GM12873 (cell line): Measurements from ENCODE around the gene COL4A2.

Experiments used
- CTCF ChIP-seq: IDR thresholded peaks from 2 replicates; pipeline ENCODE4 v1.5.1; 2012; ENCODE audit warnings: low read depth, mild to moderate bottlenecking, moderate library complexity, low read length, control low read depth; ENCODE audit not compliant: insufficient read depth; ENCODE audit errors: missing control alignments

COL4A2 gene

GRCh38 chr13:110342474-110342873 is 35.4 kb downstream of the COL4A2 start:
- no peak for TF ChIP-seq CTCF

- no peak for TF ChIP-seq CTCF
These were observed 36.3 kb downstream of the COL4A2 start for GRCh38 chr13:110343241-110343865.

- TF ChIP-seq CTCF: no peak
These were observed 37.2 kb downstream of the COL4A2 start for GRCh38 chr13:110344320-110344719.

GRCh38 chr13:110345266-110345665 is 38.2 kb downstream of the COL4A2 start:
- no peak for TF ChIP-seq CTCF

- TF ChIP-seq CTCF: no peak
These were observed 38.6 kb downstream of the COL4A2 start for GRCh38 chr13:110345701-110346100.

- no peak for TF ChIP-seq CTCF
These were observed 39.6 kb downstream of the COL4A2 start for GRCh38 chr13:110346661-110347067.

GRCh38 chr13:110347088-110347487 is 40.0 kb downstream of the COL4A2 start:
- no peak for TF ChIP-seq CTCF
